Subcutaneous adipose tissue (tissue), 4 donors: ENCODE measurements around the gene FCN2. TPM values are rescaled to one million over a fixed set of nuclear protein-coding genes. Genes with fewer than 3 reads are reported as not detected.

Experiments
- total RNA-seq, 4 donors: library from RNA; depleted of rRNA; stranded (reverse); fragments of >200 nt; gene quantifications; one replicate each; pipeline ENCODE4 v1.1.0, GENCODE V29; 2016
- TF ChIP-seq, protein P1 (sequence below): fragments of 450-650 bp; IDR thresholded peaks from one replicate; pipeline ENCODE4 v1.5.1; 2016; ENCODE audit warnings: low read depth, mild to moderate bottlenecking, control low read depth, antibody characterized with exemption, moderate library complexity

The FCN2 gene
- total RNA-seq, 4 donors from 2014 or later, result 1.3 to 9.8 (median 2.5) TPM

DNA sequence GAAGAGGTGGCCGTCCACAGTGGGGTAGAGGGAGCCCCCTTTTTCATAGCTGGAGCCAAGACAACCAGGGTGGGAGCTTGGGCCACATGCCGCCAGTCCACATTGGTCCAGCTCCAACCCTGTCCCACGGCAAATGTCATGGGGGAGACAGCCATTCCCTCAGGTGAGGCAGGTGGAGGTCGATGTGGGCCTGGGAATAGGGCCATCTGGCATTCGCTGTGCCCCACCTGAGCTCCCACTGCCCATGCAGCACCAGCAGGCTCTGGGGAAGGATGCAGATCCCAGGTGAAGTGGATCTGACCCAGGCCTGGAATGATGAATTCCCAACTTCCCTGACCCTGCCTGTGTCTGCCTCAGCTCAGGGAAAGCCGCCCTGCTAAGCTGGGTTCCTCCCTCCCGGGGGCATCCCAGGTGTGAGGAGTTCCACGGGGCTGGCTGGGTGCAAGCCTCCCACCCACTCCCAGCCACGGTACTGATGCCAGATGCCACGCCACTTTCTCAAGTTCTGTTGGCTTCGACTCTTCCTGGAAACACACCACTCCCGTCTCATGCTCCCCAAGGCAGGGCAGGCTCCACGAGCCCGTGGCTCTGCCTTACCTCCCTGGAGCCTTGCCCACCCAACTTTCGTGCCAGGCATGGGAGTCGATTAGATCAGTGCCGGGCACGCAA lies 25.2 kb upstream of the FCN2 start:
- TF ChIP-seq, protein P1, sequence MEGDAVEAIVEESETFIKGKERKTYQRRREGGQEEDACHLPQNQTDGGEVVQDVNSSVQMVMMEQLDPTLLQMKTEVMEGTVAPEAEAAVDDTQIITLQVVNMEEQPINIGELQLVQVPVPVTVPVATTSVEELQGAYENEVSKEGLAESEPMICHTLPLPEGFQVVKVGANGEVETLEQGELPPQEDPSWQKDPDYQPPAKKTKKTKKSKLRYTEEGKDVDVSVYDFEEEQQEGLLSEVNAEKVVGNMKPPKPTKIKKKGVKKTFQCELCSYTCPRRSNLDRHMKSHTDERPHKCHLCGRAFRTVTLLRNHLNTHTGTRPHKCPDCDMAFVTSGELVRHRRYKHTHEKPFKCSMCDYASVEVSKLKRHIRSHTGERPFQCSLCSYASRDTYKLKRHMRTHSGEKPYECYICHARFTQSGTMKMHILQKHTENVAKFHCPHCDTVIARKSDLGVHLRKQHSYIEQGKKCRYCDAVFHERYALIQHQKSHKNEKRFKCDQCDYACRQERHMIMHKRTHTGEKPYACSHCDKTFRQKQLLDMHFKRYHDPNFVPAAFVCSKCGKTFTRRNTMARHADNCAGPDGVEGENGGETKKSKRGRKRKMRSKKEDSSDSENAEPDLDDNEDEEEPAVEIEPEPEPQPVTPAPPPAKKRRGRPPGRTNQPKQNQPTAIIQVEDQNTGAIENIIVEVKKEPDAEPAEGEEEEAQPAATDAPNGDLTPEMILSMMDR, result no peak

DNA sequence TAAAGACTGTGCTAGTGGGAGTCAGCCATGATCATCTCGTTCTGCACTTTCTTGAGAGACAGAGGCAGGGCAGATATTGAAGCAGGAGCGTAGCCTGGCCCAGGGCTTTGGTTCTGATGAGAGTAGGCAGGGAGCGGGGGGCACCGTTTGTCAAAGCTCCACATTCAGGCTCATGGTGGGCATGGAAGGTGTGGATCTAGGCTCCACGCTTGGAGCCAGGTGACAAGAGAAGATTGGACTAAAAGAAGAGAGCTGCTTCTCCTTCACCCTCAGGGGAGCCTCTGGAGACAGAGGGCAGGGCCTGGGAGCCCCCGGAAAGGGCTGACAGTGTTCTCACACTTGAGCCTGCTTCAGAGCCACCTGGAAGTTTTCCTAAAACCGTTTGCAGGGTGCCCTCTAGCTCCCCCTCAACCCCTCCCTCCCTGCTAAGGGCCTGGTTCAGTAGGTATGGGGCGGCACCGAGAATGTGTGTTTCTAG lies 24.7 kb upstream of the FCN2 start:
- TF ChIP-seq, protein P1, result no peak

- TF ChIP-seq, protein P1, result no peak
These were observed 22.4 kb upstream of the FCN2 start for GRCh38 chr9:134858051-134858841.

GRCh38 chr9:134860510-134860909 lies 20.1 kb upstream of the FCN2 start:
- TF ChIP-seq, protein P1, result no peak

DNA sequence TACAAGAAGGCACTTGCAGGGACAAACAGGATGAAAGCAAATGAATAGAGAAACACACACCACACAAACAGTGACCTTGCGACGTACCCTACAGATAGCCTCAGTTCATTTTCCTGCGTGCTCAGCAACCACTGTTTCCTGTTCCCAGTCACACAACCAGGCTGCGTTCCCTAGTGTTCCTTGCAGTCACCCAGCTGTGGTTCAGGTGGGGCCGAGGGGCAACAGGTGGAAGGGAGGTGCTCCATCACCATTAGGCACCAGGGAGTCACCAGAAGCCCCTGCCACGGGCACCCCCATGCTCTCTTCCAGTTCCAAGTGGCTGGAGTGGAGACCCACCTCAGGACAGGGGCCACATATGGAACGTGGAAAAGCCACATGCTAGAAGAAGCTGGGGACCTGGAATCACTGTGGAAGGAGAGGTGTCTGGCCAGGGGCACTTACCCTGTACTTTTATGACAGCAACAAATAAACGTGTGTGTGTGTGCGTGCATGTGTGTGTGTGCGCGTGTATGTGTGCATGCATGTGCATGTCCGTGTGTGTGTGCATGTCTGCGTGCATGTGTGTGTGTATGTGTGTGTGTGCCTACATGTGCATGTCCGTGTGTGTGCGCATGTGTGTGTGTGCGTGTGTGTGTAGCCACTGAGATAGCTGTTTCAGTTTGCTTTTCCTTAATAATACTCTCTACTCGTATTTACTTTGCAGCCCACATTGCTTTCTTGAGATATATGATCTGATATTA lies 18.8 kb upstream of the FCN2 start:
- TF ChIP-seq, protein P1, result no peak

DNA sequence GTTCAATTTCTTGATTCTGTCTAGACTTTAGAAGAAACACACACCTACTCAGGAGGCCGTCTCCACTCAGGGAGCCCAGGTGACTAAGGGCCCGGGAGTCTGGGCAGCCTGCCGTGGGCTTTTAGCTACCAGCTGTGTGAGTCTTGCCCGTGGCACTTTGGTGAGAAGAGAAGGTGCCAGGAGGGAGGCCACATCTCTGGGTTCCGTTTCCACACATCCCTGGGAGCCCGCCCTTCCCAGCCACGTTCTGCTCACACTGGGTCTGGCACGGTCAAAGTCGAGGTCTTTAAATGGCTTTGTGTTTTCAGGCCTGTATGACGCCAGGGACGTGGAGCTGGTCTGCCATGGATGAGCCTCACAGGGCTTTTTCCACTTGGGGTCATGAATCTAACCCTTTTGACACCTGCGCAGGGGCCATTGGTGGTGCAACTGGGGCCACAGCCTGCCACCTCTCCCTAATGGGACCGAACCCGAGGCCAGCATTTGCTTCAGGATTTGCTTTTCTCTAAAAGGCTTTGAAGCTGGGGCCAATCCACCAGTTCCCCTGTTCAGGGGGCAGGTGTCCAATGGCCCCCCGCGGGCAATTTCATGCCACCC lies 17.2 kb upstream of the FCN2 start:
- TF ChIP-seq, protein P1, result no peak
